Stomach (tissue), 9 donors: ENCODE data around the gene CBX2. TPM values are rescaled to one million over a fixed set of nuclear protein-coding genes. Genes with fewer than 3 reads are reported as not detected.

ENCODE experiments used
- DNase-seq, 2 donors: peaks; one replicate each; pipeline versions ENCODE4 v3.0.0 to v3.0.0-alpha.2; 2013 to 2019
- H3K27ac ChIP-seq, 5 donors: fragments of 200-600 bp in 4 of 5; sonication (generic) in 4 of 5; one replicate each; pipeline ENCODE4 v1.5.1; 2013 to 2019; ENCODE audit warnings: mild to moderate bottlenecking in 1 of 5, moderate library complexity in 1 of 5
- H3K27me3 ChIP-seq, 3 donors: fragments of 200-600 bp; sonication (generic); one replicate each; pipeline ENCODE4 v1.5.1; 2017 to 2019; ENCODE audit warnings: mixed run types in 1 of 3
- H3K36me3 ChIP-seq, 4 donors: fragments of 200-600 bp; sonication (generic); 1 replicate in 3 of 4; 2 replicates in 1 of 4; pipeline ENCODE4 v1.5.1; 2016 to 2019
- H3K4me1 ChIP-seq, 4 donors: fragments of 200-600 bp; sonication (generic); one replicate each; pipeline ENCODE4 v1.5.1; 2016 to 2019
- H3K4me3 ChIP-seq, 4 donors: fragments of 200-600 bp; sonication (generic) in 3 of 4; one replicate each; pipeline ENCODE4 v1.5.1; 2016 to 2019; ENCODE audit warnings: mild to moderate bottlenecking in 1 of 4
- H3K9me3 ChIP-seq, 4 donors: fragments of 200-600 bp; sonication (generic); one replicate each; pipeline ENCODE4 v1.5.1; 2016 to 2019
- EP300 ChIP-seq: sonication (generic); formaldehyde crosslinking; IDR thresholded peaks from one replicate; pipeline ENCODE4 v1.6.1; 2017; ENCODE audit warnings: antibody characterized with exemption
- POLR2A ChIP-seq, 4 donors: fragments of 450-650 bp; IDR thresholded peaks; one replicate each; pipeline ENCODE4 v1.6.1; 2016; ENCODE audit warnings: antibody characterized with exemption in 4 of 4, control low read depth in 2 of 4, mild to moderate bottlenecking in 1 of 4, moderate library complexity in 1 of 4
- POLR2AphosphoS5 ChIP-seq, 3 donors: sonication (generic); formaldehyde crosslinking; IDR thresholded peaks; one replicate each; pipeline ENCODE4 v1.6.1; 2016; ENCODE audit warnings: antibody characterized with exemption in 3 of 3
- WGBS, 5 donors: extraction: QIAGEN DNeasy Blood & Tissue Kit in 3 of 5; methylation state at CpG; one replicate each; pipeline versions ENCODE4 v1.1.5 to v1.1.7; 2013 to 2018; 5-methylcytosine and 5-hydroxymethylcytosine counted together
- intact Hi-C: fragments of 100-400 bp; cut with DNase I; formaldehyde crosslinking; loops from one replicate; pipeline ENCODE4 v1.15.1; 2023; ENCODE audit warnings: low total_unique reads
- polyA plus RNA-seq, 3 donors: library from polyadenylated mRNA; stranded (reverse); fragments of 200-250 nt; gene quantifications; one replicate each; pipeline ENCODE4 v1.2.3, GENCODE V29; 2013
- total RNA-seq, 5 donors: library from RNA; depleted of rRNA; stranded (reverse); fragments of >200 nt; gene quantifications; one replicate each; pipeline versions ENCODE4 v1.1.0 to v1.2.3, GENCODE V29; 2014 to 2016
- TF ChIP-seq, protein P1 (sequence below), 7 experiments: fragments of 450-650 bp in 4 of 7; fragments of 200-600 bp in 3 of 7; sonication (generic) in 3 of 7; IDR thresholded peaks; one replicate each; pipeline ENCODE4 v1.5.1; 2016 to 2019; ENCODE audit warnings: antibody characterized with exemption in 7 of 7, control low read depth in 2 of 7, mild to moderate bottlenecking in 1 of 7
- donor health status: healthy with polysubstance abuse.
- donor health status: Bipolar disorder and iron deficiency.
- donor health status: healthy.

Gene CBX2
- total and polyA plus RNA-seq, 8 donors = under 0.01 to 1.3 (median 1.0) TPM; not detected in 3

DNA sequence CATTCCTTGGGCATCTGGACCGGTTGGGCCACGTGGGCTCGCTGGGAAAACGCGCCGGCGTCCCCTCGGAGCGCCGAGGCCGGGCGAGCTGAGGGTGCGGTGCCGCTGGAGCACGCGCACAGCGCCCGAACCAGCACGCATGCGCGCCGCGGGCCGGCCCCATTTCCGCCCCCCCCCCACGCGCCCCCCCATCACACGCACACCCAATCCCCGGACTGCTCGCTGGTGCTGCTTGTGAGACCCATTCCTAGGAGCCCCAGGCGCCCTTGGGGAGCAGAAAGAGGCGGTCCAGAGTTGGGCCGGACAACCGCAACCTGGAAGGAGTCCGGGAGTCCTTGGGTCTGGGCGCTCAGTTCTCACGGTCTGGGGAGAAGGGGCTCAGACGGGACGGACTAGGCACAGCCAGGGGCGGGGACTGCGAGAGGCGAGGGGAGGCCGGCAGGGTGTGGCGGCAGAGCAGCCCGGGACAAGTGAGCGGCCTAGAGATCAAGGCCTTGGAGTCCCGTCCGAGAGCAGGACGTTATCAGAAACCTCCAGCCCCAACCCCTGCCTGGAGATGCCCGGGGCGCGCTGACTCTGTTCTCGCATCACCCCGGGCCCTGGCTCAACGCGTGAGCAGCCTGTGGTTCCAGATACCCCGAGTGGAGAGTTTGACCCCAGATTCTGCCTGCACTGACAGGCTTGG, 24.9 kb downstream of the CBX2 start:
- H3K9me3 ChIP-seq = no peaks in the 10 kb centered on the region
- H3K36me3 ChIP-seq = no peaks in the 10 kb centered on the region
- TF ChIP-seq POLR2AphosphoS5 (IDR thresholded peaks at IDR 0.05) (no peak), EP300 (no peak), POLR2A (IDR thresholded peaks at IDR 0.05) (no peak)
- TF ChIP-seq, protein P1, sequence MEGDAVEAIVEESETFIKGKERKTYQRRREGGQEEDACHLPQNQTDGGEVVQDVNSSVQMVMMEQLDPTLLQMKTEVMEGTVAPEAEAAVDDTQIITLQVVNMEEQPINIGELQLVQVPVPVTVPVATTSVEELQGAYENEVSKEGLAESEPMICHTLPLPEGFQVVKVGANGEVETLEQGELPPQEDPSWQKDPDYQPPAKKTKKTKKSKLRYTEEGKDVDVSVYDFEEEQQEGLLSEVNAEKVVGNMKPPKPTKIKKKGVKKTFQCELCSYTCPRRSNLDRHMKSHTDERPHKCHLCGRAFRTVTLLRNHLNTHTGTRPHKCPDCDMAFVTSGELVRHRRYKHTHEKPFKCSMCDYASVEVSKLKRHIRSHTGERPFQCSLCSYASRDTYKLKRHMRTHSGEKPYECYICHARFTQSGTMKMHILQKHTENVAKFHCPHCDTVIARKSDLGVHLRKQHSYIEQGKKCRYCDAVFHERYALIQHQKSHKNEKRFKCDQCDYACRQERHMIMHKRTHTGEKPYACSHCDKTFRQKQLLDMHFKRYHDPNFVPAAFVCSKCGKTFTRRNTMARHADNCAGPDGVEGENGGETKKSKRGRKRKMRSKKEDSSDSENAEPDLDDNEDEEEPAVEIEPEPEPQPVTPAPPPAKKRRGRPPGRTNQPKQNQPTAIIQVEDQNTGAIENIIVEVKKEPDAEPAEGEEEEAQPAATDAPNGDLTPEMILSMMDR (IDR thresholded peaks at IDR 0.05) = no peak
- DNase-seq = peak in 1 of 2 donors; percentile 45
- H3K27me3 ChIP-seq = peaks cover 93 to 100% (median 100%) of the 10 kb centered on the region in 3 donors
- H3K27ac ChIP-seq = no peak overlapping the region
- intact Hi-C loops = loop anchor here (10.0 kb wide), 2 partner anchors 112 to 192 kb away; no protein-coding TSS in a partner anchor
- WGBS, 5 donors = 5 to 15% (median 6%) methylated on average over 23 to 57 of the region's 57 CpGs
- H3K4me3 ChIP-seq = peak overlapping the region in 1 of 4 donors; percentile 31
- peaks cover 31 to 65% (median 61%) of the 10 kb centered on the region in 4 donors for H3K4me1 ChIP-seq

- intact Hi-C loops = loop anchor here (10.0 kb wide), 2 partner anchors 111 to 191 kb away; no protein-coding TSS in a partner anchor
- H3K27ac ChIP-seq = no peak overlapping the region
- no peaks in the 10 kb centered on the region for H3K9me3 ChIP-seq
- no peaks in the 10 kb centered on the region for H3K36me3 ChIP-seq
- no peak for DNase-seq
- peak overlapping the region in 2 of 4 donors; percentile 19 to 35 for H3K4me3 ChIP-seq
- WGBS, 5 donors = 8 to 27% (median 11%) methylated on average over 20 to 31 of the region's 31 CpGs
- peaks cover 92 to 100% (median 100%) of the 10 kb centered on the region in 3 donors for H3K27me3 ChIP-seq
- TF ChIP-seq, protein P1 (IDR thresholded peaks at IDR 0.05) = no peak
- no peak for TF ChIP-seq POLR2AphosphoS5 (IDR thresholded peaks at IDR 0.05)
- peaks cover 25 to 61% (median 54%) of the 10 kb centered on the region in 4 donors for H3K4me1 ChIP-seq
Measured at GRCh38 chr17:79803421-79803996, 25.6 kb downstream of the CBX2 start.

DNA sequence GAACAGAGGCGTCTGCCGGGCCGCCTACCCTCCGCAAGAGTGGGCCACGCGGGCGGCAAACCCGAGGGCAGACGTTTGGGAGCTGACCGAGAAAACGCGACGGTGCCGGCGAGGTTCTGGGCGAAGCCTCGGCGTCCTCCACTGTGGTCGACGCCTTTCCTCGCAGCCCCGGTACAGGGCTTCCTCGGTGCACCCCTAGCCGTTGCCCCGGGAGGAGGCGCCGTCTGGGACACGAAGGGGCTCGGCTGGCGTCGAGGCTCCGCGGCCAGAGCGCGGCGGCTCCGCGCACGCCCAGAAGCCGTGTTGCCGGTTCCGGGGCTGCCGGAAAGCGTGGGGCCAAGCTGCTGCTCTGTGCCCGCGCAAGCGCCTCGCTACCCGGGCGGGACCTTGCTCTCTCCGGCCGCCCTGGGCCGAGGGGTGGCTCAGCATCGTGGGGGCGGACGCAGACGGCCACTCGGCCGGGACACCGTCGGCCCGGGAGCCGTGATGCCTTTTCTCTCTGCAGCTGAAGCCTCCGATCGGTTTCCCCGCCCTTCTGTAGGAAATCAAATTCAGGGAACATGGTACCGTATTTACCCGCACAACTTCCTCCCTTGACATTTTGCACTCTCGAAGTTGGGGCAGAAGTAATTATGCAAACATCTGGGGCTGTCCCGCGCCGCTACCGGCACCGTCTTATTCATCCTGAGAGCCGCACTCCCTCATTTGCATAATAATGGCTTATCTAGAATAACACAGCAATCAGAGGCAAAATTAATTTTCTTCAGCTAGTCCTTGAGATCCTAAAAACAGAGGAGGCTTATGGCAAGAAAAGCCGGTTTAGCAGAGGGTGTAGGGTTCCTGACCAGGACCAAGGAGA, 26.3 kb downstream of the CBX2 start:
- intact Hi-C loops = loop anchor here (10.0 kb wide), 2 partner anchors 111 to 191 kb away; no protein-coding TSS in a partner anchor
- H3K27me3 ChIP-seq = peaks cover 89 to 100% (median 100%) of the 10 kb centered on the region in 3 donors
- no peak overlapping the region for H3K27ac ChIP-seq
- H3K4me1 ChIP-seq = peaks cover 22 to 61% (median 52%) of the 10 kb centered on the region in 4 donors
- H3K9me3 ChIP-seq = no peaks in the 10 kb centered on the region
- 1 to 5% (median 2%) methylated on average over 22 to 76 of the region's 76 CpGs for WGBS, 5 donors
- peak in 1 of 2 donors; percentile 77 for DNase-seq
- TF ChIP-seq, protein P1 (IDR thresholded peaks at IDR 0.05) = no peak
- TF ChIP-seq POLR2AphosphoS5 (IDR thresholded peaks at IDR 0.05) = no peak
- TF ChIP-seq POLR2A (IDR thresholded peaks at IDR 0.05) = no peak
- TF ChIP-seq EP300 = no peak
- H3K4me3 ChIP-seq = peak overlapping the region in 2 of 4 donors; percentile 19 to 35
- no peaks in the 10 kb centered on the region for H3K36me3 ChIP-seq
